EH (cell line): ENCODE measurements around the gene B4GALNT4.
"Not testable (repeated sequence)": the region's sequence is repeated elsewhere in the genome, so short reads cannot be mapped to it uniquely, and the experiment has no call there.

Source experiments
- DNase-seq: peaks from one replicate; pipeline ENCODE4 v3.0.0-alpha.2; 2015; ENCODE audit warnings: low read depth

Gene B4GALNT4

DNA sequence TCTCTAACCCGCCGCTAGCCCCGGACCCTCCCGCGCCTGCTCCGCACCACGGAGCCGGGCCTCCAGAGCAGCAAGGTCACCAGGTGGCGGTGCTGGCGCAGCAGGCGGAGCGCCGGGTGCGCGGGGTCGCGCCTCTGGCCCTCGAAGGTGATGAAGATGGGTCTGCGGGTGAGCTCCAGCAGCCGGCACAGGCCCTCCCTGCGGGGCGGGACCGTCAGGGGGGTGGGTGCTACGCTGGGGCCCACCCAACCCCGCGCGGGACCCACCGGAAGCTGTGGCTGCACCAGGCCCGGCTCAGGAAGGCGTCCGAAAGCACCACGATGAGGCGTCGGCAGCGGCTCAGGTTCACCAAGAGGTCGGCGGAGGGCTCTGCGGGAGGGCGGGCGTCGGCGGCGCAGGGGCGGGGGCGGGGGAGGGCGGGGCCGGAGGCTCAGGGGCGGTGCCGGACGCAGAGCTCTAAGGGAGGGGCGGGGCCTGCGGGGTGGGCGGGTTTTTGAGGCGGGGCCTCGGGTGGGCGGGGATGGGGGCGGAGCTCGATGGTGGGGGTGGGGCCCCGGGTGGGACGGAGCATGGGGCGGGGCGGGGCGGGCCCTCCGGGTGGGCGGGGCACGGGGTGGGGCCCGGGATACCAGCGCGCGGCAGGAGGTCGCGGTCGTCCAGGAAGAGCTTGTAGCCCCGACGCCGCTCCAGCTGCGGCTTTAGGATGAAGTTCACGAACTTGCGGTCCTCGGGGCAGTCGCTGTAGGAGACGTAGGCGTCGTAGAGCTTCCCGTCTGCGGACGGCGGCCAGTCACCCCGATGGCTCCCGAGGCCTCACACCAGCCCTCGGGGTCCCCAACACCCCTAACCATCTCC lies 37.7 kb downstream of the B4GALNT4 start:
- DNase-seq, result peak; percentile 90

DNA sequence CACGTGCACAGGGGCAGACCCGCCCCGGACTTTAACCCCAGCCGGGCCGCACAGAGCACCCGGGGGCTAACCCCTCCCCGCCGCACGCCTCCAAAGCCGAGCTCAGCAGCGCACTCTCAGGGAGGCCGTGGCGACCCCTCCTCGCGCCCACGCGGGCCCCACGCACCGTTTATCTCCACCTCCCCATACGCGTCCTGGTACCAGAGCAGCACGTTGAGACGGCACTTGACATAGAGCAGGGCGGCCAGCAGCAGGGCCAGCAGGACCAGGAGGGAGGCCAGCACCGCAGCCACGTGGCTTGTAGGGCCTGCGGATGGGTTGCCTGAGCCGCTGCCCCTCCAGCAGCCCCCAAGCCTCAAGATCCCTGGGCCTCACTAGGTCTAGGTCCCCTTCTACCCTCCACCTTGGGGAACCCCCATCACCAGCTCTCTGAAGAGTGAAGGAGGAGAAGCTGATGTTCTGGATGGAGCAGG lies 38.4 kb downstream of the B4GALNT4 start:
- DNase-seq, result no peak

DNA sequence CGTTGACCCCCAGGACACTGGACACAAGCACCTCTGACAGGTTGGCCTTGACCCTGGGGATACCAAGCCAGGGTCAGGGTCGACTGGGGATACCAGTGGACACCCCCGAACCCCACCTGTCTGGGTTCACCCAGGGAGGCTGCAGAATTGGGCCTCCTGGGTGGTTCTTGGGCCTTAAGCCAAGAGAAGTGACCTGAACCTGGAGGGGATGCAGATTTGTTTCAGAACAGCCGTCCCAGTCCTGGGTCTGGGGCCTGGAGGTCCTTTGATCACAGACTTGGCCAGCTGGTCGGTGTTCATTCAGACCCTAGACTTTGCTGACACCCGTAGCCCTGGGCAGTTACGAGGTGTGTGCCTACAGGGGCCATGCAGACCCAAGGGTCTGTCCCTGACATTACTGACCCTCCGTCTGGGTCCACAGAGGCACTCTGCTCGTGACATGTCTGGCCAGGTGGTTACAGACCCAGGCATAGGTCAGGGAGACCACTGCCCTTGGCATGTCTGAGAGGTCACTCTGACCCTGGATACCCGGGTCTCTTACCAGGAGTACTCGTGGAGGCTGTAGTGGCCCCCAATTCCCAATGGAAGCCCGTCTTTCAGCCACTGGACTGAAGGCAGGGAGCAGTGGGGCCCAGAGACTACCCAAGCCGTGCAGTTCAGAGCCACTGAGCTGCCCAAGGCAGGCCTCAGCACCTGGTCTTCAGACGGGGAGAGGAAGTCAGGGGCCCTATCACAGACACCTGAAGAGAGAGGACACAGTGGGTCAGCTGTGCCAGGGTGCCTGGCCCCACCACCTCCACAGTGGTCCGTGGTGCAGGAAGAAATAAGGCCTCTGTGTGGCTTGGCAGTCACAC lies 39.1 kb downstream of the B4GALNT4 start:
- no peak for DNase-seq

DNA sequence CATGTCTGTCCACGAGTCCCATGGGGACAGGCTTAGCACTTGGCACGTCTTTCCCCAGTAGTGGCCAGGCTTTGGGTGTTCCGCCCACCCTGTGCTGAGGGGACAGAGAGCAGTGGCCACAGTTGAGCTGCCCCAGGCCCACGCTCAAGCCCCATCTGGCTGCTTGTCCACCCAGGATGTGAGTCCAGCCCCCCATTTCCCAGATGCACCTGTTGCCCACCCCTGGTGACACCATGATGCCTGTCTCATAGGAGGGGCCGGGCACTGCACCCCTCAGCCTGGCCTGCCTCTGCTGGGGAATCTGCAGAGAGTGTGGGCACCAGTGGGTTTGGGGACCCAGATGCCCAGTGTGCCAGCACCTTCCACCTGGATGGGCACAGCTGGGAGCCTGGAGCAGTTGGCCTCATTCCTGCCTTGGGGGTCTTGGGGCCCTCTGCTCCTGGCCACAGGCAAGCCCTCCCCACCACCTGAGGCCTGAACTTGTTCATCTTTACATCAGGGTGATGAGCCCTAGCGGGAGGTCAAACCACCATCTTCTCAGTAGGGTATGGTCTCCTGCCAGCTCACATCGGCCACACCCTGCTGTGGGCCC lies 39.8 kb downstream of the B4GALNT4 start:
- DNase-seq, result no peak

DNA sequence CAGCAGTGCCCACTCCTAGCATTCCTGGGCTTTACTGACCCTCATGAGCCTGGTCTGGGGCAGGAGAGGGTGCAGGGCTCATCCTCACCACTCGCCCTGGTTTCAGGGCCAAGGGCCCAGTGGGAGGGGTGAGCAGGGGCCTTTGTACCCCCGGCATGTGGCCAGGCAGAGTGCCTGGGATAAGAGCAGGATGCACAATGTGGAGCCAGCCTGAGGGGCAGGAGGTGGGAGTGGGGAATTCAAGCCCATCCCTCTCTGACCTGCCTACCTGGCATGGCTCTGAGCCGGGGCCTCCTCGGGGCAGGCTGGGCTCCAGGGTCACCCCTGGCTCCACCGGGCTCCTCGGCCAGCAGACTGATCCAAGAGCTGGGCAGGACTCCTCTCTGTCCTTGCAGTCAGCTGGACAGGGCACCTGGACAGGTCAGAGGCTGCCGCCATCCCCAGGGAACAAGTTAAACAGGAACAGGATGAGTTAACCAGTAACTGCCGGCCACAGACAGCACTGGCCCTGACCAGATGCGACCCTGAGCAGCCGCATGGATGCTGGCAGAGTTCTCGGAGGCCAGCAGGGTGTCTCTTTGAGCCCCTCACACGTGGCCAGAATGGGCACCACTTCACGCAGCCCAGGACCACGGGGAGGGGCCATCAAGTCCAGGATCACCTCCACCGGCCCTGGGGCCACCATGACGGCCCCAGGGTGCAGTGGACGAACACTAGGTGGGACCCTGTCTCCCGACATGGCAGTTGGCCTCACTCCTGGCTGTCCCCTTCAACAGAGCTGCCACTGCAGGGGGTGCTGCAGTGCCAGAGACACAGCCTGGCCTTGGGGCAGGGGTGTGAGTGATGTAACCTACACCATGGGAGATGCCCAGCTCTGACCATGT lies 40.5 kb downstream of the B4GALNT4 start:
- no peak for DNase-seq

DNA sequence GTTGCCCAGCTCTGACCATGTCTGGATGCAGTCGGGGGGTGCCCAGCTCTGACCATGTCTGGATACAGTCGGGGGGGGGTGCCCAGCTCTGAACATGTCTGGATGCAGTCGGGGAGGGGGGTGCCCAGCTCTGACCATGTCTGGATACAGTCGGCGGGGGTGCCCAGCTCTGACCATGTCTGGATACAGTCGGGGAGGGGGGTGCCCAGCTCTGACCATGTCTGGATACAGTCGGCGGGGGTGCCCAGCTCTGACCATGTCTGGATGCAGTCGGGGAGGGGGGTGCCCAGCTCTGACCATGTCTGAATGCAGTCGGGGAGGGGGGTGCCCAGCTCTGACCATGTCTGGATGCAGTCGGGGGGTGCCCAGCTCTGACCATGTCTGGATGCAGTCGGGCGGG lies 41.4 kb downstream of the B4GALNT4 start:
- not testable (repeated sequence) for DNase-seq

DNA sequence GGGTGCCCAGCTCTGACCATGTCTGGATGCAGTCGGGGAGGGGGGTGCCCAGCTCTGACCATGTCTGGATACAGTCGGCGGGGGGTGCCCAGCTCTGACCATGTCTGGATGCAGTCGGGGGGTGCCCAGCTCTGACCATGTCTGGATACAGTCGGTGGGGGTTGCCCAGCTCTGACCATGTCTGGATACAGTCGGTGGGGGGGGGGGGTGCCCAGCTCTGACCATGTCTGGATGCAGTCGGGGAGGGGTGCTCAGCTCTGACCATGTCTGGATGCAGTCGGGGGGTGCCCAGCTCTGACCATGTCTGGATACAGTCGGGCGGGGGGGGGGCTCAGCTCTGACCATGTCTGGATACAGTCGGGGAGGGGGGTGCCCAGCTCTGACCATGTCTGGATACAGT lies 42.2 kb downstream of the B4GALNT4 start:
- DNase-seq, result not testable (repeated sequence)

DNA sequence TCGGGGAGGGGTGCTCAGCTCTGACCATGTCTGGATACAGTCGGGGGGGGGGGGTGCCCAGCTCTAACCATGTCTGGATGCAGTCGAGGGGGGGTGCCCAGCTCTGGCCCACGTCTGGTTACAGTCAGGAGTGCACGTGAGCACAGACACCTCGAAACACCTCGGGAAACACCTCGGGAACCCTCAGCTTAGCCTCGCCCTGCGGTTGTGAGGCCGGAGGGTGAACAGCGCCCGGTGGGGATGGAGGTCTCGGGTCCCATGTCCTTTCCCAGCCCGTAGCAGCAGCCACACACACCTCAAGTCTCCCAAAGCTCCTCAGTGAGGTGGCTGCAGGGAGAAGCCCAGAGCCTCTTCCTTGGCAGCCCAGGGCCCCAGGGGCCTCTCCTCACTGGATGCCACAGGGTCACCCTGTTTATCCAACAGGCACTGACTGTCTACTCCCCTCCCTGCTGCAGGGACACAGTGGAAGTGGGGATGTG lies 43.4 kb downstream of the B4GALNT4 start:
- no peak for DNase-seq

DNA sequence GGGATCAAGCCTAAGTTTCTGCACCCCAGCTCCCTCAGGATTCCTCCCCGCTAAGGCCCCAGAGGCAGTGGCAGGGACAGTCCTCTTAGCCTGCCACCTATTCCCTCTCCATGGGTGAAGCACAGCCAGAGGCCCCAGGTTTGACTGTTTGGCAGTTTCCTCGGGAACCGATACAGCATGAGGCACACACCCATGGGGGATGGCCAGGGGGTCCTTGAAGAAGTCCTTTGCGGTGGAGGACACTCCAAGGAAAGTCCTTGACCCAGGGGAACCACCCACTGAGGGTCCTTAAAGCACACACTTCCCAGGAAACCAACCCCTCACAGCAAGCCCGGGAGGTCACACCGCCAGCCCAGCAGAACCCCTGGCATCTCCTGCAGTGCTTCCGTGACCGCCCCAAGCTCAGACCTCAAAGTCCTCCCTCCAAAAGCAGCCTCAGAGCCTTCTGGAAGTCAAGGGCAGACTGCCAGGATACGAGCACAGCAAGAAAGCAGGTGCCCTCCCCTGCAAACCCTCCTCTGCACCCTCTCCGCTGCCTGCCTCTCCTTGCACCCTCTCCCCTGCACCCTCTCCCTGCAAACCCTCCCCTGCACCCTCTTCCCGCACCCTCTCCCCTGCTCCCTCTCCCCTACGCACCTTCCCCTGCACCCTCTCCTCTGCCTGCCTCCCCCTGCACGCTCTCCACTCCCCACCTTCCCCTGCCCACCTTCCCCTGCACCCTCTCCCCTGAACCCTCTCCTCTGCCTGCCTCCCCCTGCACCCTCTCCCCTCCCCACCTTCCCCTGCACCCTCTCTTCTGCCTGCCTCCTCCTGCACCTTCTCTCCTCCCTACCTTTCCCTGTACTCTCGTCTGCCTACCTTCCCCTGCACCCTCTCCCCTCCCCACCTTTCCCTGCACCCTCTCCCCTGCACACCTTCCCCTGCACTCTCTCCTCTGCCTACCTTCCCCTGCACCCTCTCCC lies 44.1 kb downstream of the B4GALNT4 start:
- peak; percentile 19 for DNase-seq

DNA sequence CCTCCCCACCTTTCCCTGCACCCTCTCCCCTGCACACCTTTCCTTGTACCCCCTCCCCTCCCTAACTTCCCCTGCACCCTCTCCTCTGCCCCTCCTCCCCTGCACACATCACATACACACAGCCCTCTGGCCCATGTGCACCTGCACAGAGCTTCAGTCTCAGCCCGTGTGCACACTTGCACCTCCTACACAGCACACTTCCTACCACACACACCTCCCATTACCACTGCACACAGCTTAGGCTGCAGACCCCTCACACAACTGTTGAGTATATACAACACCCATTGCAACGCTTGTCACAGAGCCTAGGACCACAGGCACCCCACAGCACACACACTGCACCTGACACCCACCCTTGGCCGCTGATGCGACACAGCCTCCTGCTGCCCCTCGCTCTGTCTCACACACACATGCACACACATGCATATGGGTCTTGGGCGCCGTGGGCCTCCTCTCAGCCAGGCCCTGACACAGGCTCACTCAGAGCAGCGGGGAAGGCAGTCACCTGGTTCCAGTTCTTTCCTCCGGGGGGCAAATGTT lies 45.1 kb downstream of the B4GALNT4 start:
- no peak for DNase-seq

DNA sequence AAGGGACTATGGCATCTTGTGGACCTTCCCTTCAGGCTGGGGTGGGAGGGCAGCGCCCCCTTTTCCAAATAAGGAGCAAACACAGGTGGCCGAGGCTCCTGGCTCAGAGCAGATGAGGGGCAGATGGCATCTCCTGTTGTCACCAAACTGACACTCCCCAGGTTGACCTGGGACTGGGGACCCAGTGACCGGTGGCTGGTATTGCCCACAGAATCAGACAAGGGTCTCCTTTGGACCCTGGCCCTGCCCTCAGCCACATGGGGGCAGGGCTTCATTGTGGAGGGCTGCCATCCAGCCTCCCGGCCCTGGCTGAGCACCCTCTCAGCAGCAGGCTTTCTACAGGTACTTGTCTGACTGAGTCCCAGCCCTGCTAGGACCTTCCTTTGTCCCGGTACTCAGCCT lies 46.3 kb downstream of the B4GALNT4 start:
- no peak for DNase-seq

DNA sequence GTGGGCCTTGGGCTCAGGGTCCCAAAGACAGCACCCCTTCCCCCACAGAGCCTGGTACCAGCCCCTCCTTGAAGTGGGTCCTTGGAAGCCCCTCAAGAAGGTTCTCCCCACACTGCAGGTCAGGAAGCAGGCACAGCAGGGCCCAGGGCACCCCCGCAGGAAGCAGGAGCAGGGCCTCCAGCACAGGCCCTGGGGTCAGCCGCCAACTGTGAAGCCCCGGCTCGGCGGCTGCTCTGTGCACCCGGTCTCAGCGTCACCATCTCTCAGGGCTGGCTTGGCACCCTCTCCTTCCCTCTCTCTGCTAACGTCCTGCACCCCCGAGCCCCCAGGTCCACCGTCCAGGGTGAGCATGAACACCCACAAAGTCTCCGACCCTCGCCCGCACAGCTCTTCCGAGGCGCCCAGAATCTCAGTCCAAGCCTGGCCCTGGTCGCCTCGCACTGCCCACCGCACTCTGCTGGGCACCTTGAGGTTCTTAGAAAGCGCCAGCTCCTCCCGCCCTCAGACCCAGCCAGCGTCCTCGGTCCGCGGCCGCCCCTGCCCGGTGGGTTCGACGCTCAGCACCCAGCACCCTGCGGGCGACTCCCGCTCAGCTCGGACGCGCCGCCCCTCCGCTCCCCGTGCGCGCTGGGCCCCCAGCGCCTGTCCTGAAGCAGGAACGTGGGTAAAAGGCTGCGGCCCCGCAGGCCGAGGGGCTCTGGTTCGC lies 46.9 kb downstream of the B4GALNT4 start:
- DNase-seq, result no peak

DNA sequence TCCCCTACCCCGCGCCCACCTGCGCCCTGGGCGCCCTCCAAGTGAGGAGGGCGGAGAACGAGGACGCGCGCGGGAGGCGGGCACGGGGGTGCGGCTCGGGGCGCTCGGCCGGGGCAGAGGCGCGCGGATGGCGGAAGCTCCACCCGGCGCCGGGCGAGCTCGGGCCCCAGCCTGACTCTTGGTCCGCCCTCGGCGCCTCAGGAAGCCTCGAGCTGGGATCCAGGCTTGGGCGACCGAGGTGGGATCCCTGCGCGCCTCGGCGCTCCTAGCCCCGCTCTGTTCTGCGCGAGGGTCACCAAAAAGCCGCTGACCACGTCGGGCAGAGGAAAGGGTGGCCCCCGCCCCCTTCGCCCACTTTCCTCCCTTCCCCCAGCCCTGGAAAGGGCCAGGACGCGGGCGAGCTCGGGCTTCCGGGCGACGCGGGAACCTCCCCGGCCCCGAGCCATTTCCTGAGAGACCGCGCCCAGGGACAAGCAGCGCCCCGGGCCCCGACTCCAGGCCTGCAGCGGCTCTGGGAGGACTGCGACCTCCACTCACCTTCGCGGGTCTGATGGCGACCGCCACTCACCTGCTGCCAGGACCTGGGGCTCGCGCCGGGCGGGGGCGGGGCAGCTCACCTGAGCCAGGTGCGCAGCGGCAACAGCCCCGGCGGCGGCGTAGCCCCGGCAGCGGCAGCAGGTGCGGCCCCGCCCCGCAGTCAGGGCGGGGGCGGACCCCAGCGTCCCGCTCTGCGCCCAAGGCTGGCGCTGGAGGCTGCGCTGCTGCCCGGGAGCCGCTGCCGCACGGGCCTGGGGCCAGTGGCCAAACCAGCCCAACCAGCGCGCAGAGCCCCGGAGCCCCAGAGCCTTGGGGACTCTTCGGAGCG lies 47.7 kb downstream of the B4GALNT4 start:
- peak; percentile 47 for DNase-seq

DNA sequence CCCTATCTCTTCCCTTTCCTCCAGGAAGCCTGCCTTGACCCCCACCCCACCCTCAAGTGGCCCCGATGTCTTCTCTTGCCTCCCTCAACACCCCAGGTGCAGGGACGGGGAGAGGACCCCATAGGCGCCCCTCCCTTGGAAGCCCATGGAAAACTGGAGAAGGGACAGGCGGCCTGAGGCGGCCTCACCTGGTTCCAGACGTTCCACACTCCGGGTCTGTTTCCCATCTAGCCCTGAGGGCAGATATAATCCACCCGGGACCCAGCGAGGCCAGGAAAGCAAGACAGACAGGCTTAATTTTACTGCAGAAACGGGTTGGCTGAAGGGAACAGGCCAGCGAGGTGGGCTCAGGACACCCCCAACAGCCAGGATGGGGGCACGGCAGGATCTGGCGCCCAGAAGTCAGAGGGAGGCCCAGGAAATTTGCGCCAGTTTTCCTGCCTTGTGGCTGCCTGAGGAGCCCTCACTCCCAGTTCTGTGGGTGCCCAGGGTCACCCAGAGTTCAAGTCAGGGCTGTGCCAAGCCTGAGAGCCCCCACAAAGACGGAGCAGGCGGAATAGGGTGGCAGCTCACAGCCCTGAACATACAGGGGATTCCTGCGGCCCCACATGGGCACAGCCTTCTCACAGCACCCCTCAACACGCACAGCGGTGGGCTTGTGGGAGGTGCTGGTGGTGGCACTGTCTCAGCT lies 48.5 kb downstream of the B4GALNT4 start:
- no peak for DNase-seq

DNA sequence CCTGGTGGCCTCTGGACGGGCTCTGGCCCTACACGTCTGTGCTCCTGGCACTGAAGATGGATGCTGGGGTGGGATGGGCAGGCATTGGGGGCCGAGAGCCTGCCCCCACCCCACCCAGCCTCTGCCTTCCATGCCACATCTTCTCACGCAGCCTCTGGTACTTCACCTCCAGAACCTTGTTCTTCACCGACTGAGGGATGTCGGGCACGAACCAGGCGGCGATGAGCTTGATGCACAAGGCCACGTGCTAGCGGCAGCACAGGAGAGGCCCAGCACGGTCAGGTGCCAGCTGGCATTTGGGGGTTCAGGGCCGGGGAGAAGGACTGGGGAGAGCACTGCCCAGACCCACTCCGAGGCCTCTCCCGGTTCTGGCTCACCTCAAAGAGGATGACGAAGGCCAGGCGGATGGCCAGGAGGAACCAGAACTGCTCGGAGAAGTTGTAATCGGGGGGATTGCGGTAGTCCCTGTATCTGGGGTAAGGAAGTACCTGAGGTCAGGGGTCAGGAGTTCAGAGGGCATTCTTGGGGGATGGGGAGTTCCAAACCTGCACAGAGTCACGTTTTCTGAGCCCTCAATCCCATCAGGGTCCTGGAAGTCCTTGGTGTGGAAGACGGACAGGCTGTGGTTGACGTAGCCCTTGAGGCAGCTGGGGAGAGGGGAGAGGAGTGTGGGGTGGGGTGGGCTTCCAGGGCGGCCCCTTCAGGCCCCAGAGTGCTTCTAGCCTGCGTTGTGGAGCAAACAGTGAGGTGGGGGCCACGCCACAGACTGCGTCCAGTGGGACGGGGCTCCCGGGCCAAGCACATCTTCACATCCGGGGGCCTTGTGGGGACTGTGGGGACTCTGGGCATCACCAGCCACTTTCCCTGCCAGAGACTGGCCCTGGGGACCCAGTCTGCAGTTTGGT lies 49.3 kb downstream of the B4GALNT4 start:
- no peak for DNase-seq

DNA sequence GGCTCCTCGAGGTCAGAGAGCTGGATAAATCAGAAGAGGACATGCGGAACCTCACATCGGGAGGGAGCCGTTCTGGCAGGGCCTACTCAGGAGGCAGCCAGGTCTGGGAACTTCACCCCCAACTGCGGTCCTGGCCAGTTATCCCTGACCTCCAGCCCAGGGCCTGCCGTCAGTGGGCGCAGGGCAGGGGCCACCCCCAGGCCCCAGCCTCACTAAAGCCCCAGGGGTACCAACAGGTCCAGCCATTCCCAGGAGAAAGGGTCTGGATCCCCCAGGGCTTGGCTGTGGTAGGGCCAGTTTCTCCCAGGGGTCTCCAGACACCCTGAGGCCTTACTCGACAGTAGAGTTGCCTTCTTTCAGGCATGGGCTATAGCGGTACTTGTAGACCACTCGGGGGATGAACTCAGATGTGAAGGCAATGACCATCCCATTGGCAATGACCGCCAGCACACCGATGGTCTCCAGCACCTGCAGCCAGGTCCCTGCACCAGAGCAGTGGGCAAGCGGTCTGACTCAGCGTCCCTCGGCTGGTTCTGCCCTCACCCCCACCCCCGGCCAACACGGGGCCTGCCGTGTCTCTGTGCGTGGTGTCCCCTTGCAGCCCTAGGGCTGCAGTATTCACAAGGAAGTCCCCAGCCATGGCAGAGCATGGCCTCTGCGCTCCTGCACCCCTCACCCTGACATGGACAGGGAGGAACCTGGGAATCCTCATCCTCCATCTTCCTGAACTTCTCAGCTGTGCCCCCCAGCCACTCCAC lies 50.1 kb downstream of the B4GALNT4 start:
- DNase-seq, result no peak
